ENCODE measurements around the gene MUTYH. TPM values are rescaled to one million over a fixed set of nuclear protein-coding genes. Genes with fewer than 3 reads are reported as not detected.

MUTYH gene
- polyA plus RNA-seq, 1 donor from 2014 or later: 59.8 TPM

DNA sequence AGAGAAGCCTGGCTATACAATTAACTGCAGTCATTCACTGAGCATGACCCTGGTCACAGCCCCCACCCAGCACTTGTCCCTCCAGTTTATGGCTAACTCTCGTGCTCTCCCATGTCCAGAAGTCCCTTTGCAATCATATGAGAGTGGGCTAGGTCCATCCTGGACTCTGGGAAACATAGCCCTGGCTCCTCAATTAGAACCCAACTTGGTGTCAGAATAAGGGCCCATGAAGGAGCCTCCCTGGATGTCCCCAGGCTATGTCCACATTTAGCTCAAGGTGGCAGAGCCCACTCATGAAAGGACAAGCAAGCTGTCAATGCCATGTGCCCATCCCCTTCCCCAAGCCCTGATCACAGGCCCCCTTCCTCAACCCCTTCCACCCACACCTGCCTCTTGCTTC, 40.9 kb downstream of the MUTYH start:
- Histone ChIP-seq H3F3A (ENCODE audit: insufficient read depth, low read length, poor library complexity, severe bottlenecking) (no peaks in the 10 kb centered on the region), H3K79me2 (replicated peaks; ENCODE audit: insufficient read depth, low read length) (no peaks in the 10 kb centered on the region), H3K36me3 (ENCODE audit: insufficient read depth, low read length) (no peaks in the 10 kb centered on the region), H3K9me3 (ENCODE audit: low read length) (no peaks in the 10 kb centered on the region), H3K9ac (ENCODE audit: low read length) (no peak overlapping the region), H3K27me3 (ENCODE audit: insufficient read depth, low read depth, low read length) (no peaks in the 10 kb centered on the region), H3K27ac (ENCODE audit: low read length) (no peak overlapping the region), H3K4me3 (ENCODE audit: low read length) (no peak overlapping the region), H3K4me2 (ENCODE audit: low read length) (no peak overlapping the region), H4K20me1 (ENCODE audit: insufficient read depth) (no peaks in the 10 kb centered on the region), H3K9me2 (ENCODE audit: insufficient read depth, low read length) (no peaks in the 10 kb centered on the region), H2AFZ (ENCODE audit: low read depth, low read length) (no peak overlapping the region)
- no peak for TF ChIP-seq RAD21 (conservative IDR thresholded peaks at IDR 0.05)
- TF ChIP-seq CTCF (IDR thresholded peaks at IDR 0.05; ENCODE audit: poor library complexity, severe bottlenecking): no peak
- TF ChIP-seq EP300 (conservative IDR thresholded peaks at IDR 0.05; ENCODE audit: poor library complexity, severe bottlenecking): no peak
- no peak for TF ChIP-seq MXI1 (conservative IDR thresholded peaks at IDR 0.05; ENCODE audit: poor library complexity, severe bottlenecking)
- no peak for TF ChIP-seq EZH2 (IDR thresholded peaks at IDR 0.05; ENCODE audit: borderline replicate concordance, insufficient read depth, low read length, poor library complexity, severe bottlenecking)
- TF ChIP-seq REST (IDR thresholded peaks at IDR 0.05; ENCODE audit: borderline replicate concordance): no peak
- no peak for TF ChIP-seq POLR2AphosphoS5 (IDR thresholded peaks at IDR 0.05)
- TF ChIP-seq TAF1 (IDR thresholded peaks at IDR 0.05; ENCODE audit: low read depth): no peak
- TF ChIP-seq SMC3 (conservative IDR thresholded peaks at IDR 0.05; ENCODE audit: poor library complexity): no peak

GRCh38 chr1:45297666-45298356, 42.4 kb downstream of the MUTYH start:
- Histone ChIP-seq H2AFZ (ENCODE audit: low read depth, low read length) (no peak overlapping the region), H3K9ac (ENCODE audit: low read length) (no peak overlapping the region), H3K4me3 (ENCODE audit: low read length) (no peak overlapping the region), H3K9me3 (ENCODE audit: low read length) (no peaks in the 10 kb centered on the region), H3K4me2 (ENCODE audit: low read length) (no peak overlapping the region), H3K9me2 (ENCODE audit: insufficient read depth, low read length) (no peaks in the 10 kb centered on the region), H3K27ac (ENCODE audit: low read length) (no peak overlapping the region), H3K27me3 (ENCODE audit: insufficient read depth, low read depth, low read length) (no peaks in the 10 kb centered on the region), H4K20me1 (ENCODE audit: insufficient read depth) (no peaks in the 10 kb centered on the region), H3K79me2 (replicated peaks; ENCODE audit: insufficient read depth, low read length) (no peaks in the 10 kb centered on the region), H3F3A (ENCODE audit: insufficient read depth, low read length, poor library complexity, severe bottlenecking) (no peaks in the 10 kb centered on the region), H3K36me3 (ENCODE audit: insufficient read depth, low read length) (no peaks in the 10 kb centered on the region)
- TF ChIP-seq MXI1 (conservative IDR thresholded peaks at IDR 0.05; ENCODE audit: poor library complexity, severe bottlenecking): no peak
- no peak for TF ChIP-seq EP300 (conservative IDR thresholded peaks at IDR 0.05; ENCODE audit: poor library complexity, severe bottlenecking)
- no peak for TF ChIP-seq SMC3 (conservative IDR thresholded peaks at IDR 0.05; ENCODE audit: poor library complexity)
- TF ChIP-seq POLR2AphosphoS5 (IDR thresholded peaks at IDR 0.05): no peak
- TF ChIP-seq RAD21 (conservative IDR thresholded peaks at IDR 0.05): no peak
